ENCODE results near the gene PDCD1LG2.

PDCD1LG2 gene

GRCh38 chr9:5617749-5618148 is 107.4 kb downstream of the PDCD1LG2 start:
- TF ChIP-seq CTCF (IDR thresholded peaks at IDR 0.05; ENCODE audit: low read depth, low read length): no peak

GRCh38 chr9:5620494-5620893 is 110.2 kb downstream of the PDCD1LG2 start:
- TF ChIP-seq CTCF (IDR thresholded peaks at IDR 0.05; ENCODE audit: low read depth, low read length): no peak
- no peak for DNase-seq (ENCODE audit: extremely low read depth, low read depth)

More at GRCh38 chr9:5617749-5618148, 107.4 kb downstream of the PDCD1LG2 start:
- no peak for DNase-seq (ENCODE audit: extremely low read depth, low read depth)
